ENCODE results near the gene RYR2.

Gene RYR2

GRCh38 chr1:237467320-237467719 lies 425.3 kb downstream of the RYR2 start:
- intact Hi-C loops (cut with DNase I): no loop called here
- no peak for DNase-seq

DNA sequence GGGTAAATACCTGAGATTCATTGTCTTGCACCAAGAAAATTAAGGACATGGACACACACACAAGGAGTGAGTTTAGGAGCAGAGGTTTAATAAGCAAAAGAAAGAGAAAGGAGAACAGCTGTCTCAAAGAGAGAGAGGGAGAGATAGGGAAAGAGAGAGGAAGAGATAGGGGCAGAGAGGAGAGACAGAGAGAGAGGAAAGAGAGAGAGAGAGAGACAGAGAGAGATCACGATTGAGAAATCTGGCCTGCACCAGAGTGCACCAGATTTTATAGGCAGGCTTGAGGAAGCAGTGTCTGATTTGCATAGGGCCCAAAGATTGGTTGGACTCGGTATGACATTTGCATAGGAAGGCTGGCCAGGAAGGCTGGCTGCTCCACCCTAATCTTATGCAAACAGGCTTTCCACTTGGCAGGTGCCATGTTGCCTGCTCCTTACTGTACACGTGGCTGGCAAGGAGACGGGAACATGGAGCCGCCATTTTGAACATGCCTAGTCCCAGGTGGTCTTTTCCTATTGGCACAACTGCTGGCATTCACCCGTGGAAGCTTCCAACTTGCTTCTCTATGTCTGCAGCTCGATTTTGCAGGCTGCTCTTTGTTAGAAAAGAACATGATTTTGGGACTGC lies 428.8 kb downstream of the RYR2 start:
- intact Hi-C loops (cut with DNase I): no loop called here
- no peak for DNase-seq

GRCh38 chr1:237471377-237471776 lies 429.4 kb downstream of the RYR2 start:
- intact Hi-C loops (cut with DNase I): no loop called here
- no peak for DNase-seq

DNA sequence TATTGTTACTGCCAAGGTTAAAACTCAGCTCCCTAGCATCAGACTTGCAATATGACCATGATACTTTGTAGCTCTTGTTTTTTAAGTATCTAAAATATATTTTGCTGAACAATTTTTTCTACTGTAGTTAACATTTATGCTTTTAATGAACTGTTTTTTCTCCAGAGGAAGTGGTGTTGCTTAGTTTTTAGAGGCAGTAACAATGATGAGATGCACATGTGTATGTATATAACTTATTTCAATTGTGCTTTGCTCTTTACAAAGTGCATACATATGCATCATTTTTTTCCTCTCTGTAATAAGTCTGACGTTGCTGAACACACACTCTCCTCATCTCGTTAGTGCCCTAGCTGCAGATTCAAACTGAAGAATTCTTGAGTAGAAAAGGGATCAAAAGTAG lies 430.0 kb downstream of the RYR2 start:
- no peak for DNase-seq
- intact Hi-C loops (cut with DNase I): no loop called here

DNA sequence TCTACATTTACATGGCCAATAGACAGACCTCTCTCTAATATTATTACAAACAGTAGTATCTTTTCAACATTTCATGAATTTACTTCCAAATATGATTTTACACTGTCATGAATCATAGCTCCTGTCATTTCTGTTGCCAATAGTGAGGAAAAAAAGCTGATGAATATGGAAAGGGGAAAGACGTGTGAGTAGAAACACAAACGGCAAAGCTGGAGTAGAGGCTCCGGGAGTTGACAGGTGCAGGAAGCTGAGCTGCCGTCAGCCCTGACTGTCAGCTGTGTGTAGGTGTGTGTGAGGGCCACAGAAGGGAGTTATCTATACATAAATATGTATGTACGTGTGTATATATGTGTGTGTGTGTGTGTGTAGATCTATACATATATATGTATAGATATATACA lies 431.9 kb downstream of the RYR2 start:
- intact Hi-C loops (cut with DNase I): no loop called here
- DNase-seq: peak in 27 of 42 donors; percentile 5 to 68 (median 28)

- intact Hi-C loops (cut with DNase I): no loop called here
- DNase-seq: no peak
Observed at GRCh38 chr1:237478082-237478481, 436.1 kb downstream of the RYR2 start.

- intact Hi-C loops (cut with DNase I): no loop called here
- no peak for DNase-seq
Observed at GRCh38 chr1:237478842-237479241, 436.9 kb downstream of the RYR2 start.

DNA sequence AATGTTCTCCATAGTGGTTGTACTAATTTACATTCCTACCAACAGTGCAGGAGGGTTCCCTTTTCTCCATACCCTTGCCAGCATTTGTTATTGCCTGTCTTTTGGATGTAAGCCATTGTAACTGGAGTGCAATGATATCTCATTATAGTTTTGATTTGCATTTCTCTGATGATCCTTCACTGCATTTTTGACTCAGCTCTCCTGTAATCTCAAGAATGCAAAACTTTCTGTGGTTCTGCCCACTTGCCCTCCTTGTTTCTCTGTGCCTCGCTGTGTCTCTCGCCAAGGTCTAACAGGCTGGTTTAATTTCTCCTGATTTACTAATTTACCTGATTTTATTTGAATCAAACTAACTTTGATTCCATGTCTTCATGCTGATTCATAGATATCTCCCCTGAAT lies 440.8 kb downstream of the RYR2 start:
- intact Hi-C loops (cut with DNase I): no loop called here
- no peak for DNase-seq

DNA sequence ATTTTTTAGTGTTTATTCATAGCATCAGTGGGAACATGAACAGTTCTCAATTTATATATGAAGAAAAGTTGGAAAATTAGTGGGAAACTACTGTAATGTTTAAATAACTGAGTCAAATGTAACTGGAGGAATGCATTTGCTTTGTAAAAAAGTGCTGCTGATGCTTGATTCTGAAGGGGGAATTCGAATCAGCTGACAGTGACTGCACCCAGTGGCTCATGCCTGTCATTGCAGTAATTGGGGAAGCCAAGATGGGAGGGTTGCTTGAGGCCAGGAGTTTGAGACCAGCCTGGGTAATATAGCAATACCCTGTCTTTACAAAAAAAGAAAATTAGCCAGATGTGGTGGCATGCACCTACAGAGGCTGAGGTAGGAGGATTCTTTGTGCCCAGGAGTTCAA lies 450.4 kb downstream of the RYR2 start:
- no peak for DNase-seq
- intact Hi-C loops (cut with DNase I): no loop called here

GRCh38 chr1:237500566-237500965 lies 458.6 kb downstream of the RYR2 start:
- intact Hi-C loops (cut with DNase I): no loop called here
- DNase-seq: no peak

DNA sequence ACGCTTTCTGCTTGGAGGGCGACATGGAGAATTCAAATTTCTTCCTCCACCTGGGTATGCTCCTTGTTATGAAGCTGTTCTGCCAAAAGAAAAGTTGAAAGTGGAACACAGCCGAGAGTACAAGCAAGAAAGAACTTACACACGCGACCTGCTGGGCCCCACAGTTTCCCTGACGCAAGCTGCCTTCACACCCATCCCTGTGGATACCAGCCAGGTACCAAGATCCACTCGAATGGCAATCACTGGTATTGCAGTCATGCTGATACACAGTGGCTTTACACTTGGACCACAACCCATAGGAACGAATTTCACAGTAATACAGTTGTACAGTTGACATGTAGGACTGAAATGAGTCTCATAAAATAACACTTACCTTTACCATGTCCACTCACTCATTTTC lies 461.3 kb downstream of the RYR2 start:
- intact Hi-C loops (cut with DNase I): no loop called here
- DNase-seq: no peak

GRCh38 chr1:237507005-237507404 lies 465.0 kb downstream of the RYR2 start:
- DNase-seq: no peak

GRCh38 chr1:237509748-237510147 lies 467.8 kb downstream of the RYR2 start:
- no peak for DNase-seq
- intact Hi-C loops (cut with DNase I): no loop called here

More at GRCh38 chr1:237507005-237507404, 465.0 kb downstream of the RYR2 start:
- intact Hi-C loops (cut with DNase I): no loop called here

GRCh38 chr1:237525102-237525501 lies 483.1 kb downstream of the RYR2 start:
- intact Hi-C loops (cut with DNase I): no loop called here
- DNase-seq: no peak

GRCh38 chr1:237527761-237528160 lies 485.8 kb downstream of the RYR2 start:
- intact Hi-C loops (cut with DNase I): no loop called here
- no peak for DNase-seq

DNA sequence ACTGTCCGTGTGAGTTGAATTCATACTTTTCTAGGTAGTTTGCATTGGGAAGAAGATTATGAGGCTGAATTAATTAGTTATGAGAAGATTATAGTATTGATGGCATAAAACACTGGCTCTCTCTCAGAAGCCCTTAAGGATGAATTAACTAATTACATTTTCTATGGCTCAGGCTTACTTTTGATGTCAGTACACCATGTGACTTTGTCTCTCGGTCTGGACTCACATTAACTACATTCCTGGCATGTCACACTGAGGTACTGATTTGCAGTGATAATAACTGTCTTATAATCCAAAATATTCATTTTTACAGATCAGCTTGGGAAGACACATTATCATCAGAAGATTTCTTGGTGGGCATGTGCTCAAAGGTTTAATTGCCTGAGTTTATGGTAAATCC lies 486.6 kb downstream of the RYR2 start:
- no peak for DNase-seq
- intact Hi-C loops (cut with DNase I): no loop called here

DNA sequence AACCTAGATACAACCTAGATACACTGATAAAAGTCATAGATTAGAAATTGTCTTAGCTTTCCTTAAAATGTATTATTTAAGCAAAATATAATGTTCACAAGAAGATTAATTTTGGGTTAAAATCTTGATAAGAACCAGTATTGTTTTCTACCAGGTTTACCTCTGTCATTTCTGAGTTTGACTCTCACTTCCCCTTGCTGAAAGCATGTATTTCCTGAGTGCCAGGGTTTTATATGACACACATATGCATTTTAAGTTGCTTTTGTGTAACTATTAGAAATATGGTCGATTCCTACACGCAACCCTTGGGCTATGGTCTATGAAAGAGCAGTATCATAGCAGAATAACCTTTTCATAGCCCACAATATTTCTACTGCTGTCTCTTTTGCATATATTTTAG lies 497.1 kb downstream of the RYR2 start:
- intact Hi-C loops (cut with DNase I): no loop called here

DNA sequence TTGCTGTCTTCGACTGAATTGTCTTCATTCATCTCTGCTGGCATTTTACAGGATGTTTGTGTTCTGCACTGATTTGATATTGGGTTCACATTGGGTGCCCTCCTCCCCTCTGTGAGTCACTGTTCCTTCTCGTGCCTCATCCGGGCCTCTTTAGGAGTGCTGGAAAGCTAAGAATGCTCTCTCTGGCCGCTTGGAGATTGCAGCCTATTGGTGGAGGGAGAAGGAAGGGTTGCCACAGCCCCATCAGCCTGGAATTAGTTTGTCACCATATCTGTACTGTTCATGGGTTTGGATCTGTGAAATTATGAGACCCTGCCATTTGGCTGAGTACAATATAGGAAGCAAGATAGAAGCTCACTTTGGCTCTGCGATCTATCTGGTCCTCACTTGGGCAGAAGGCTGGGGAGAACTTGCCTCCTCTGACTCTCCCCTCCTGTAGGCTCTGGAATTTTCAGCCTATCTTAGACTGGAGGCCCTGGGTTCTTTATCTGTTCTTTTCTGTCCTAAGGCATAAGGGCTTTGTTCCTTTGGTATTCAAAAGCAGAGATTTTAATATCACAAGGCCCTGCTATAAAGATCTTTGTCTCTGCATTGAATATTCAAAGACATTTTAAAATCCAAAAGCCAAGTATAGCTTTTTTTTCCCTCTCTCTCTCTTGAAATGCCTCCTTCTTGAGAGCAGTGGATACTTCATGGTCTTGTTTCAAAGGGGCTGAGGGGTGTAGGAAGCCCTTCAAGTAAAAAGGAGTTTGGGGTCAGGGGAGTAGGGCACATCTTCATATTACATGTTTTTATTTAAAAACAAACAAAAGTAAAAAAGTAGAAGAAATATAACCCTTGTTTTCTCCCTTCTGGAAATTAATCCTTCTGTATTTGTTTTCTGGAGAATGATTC lies 500.8 kb downstream of the RYR2 start:
- peak in 38 of 42 donors; percentile 7 to 78 (median 47) for DNase-seq
- intact Hi-C loops (cut with DNase I): no loop called here

More for the DNA sequence above, 497.1 kb downstream of the RYR2 start:
- DNase-seq: no peak

- DNase-seq: no peak
- intact Hi-C loops (cut with DNase I): no loop called here
Observed at GRCh38 chr1:237553078-237553477, 511.1 kb downstream of the RYR2 start.

- intact Hi-C loops (cut with DNase I): no loop called here
- DNase-seq: peak in 5 of 42 donors; percentile 10 to 59 (median 24)
Observed at GRCh38 chr1:237556911-237557310, 514.9 kb downstream of the RYR2 start.
